HEK293 (cell line): Measurements from ENCODE around the gene CFAP119.

Source experiments
- HOXD13 ChIP-seq: sonication (generic); formaldehyde crosslinking; IDR thresholded peaks from 2 replicates; pipeline ENCODE4 v1.8.0; 2022; ENCODE audit warnings: missing genetic modification reagents, borderline replicate concordance
- KLF10 ChIP-seq: fragments of 450-650 bp; IDR thresholded peaks from 2 replicates; pipeline ENCODE4 v1.5.1; 2018; ENCODE audit warnings: missing biosample characterization, mild to moderate bottlenecking, missing genetic modification characterization
- KLF16 ChIP-seq: fragments of 450-650 bp; formaldehyde crosslinking; IDR thresholded peaks from 2 replicates; pipeline ENCODE4 v1.5.1; 2017; ENCODE audit warnings: missing biosample characterization, missing genetic modification characterization
- MYNN ChIP-seq: fragments of 450-650 bp; formaldehyde crosslinking; IDR thresholded peaks from 2 replicates; pipeline ENCODE4 v1.5.1; 2016; ENCODE audit warnings: missing biosample characterization, missing genetic modification characterization, borderline replicate concordance
- PATZ1 ChIP-seq: fragments of 450-650 bp; formaldehyde crosslinking; IDR thresholded peaks from 2 replicates; pipeline ENCODE4 v1.5.1; 2016; ENCODE audit warnings: missing biosample characterization, missing genetic modification characterization
- PRDM10 ChIP-seq: fragments of 450-650 bp; formaldehyde crosslinking; IDR thresholded peaks from 2 replicates; pipeline ENCODE4 v1.5.1; 2016; ENCODE audit warnings: missing biosample characterization, missing genetic modification characterization
- SALL2 ChIP-seq: fragments of 450-650 bp; formaldehyde crosslinking; IDR thresholded peaks from 2 replicates; pipeline ENCODE4 v1.5.0; 2017; ENCODE audit warnings: missing biosample characterization, mild to moderate bottlenecking, missing genetic modification characterization, borderline replicate concordance
- SP2 ChIP-seq: fragments of 450-650 bp; formaldehyde crosslinking; IDR thresholded peaks from 2 replicates; pipeline ENCODE4 v1.5.1; 2016; ENCODE audit warnings: missing biosample characterization, missing genetic modification characterization
- TRIM28 ChIP-seq: IDR thresholded peaks from 2 replicates; pipeline ENCODE4 v1.6.1; 2011; ENCODE audit warnings: low read length, control low read depth, borderline replicate concordance
- WT1 ChIP-seq: fragments of 450-650 bp; formaldehyde crosslinking; IDR thresholded peaks from 2 replicates; pipeline ENCODE4 v1.5.1; 2016; ENCODE audit warnings: missing biosample characterization, missing genetic modification characterization
- ZBTB17 ChIP-seq: fragments of 450-650 bp; formaldehyde crosslinking; IDR thresholded peaks from 2 replicates; pipeline ENCODE4 v1.5.1; 2016; ENCODE audit warnings: missing biosample characterization, missing genetic modification characterization
- ZBTB21 ChIP-seq: fragments of 450-650 bp; formaldehyde crosslinking; IDR thresholded peaks from 2 replicates; pipeline ENCODE4 v1.5.1; 2017; ENCODE audit warnings: missing biosample characterization, missing genetic modification characterization
- ZBTB7A ChIP-seq: fragments of 450-650 bp; formaldehyde crosslinking; IDR thresholded peaks from 2 replicates; pipeline ENCODE4 v1.5.1; 2016; ENCODE audit warnings: low read depth, missing biosample characterization, missing genetic modification characterization
- ZBTB8A ChIP-seq: fragments of 450-650 bp; formaldehyde crosslinking; IDR thresholded peaks from 2 replicates; pipeline ENCODE4 v1.5.1; 2016; ENCODE audit warnings: missing biosample characterization, missing genetic modification characterization
- ZNF148 ChIP-seq: fragments of 450-650 bp; formaldehyde crosslinking; IDR thresholded peaks from 2 replicates; pipeline ENCODE4 v1.5.0; 2017; ENCODE audit warnings: missing biosample characterization, missing genetic modification characterization, borderline replicate concordance
- ZNF175 ChIP-seq: fragments of 450-650 bp; formaldehyde crosslinking; IDR thresholded peaks from 2 replicates; pipeline ENCODE4 v1.5.1; 2016; ENCODE audit warnings: missing biosample characterization, missing genetic modification characterization
- ZNF211 ChIP-seq: fragments of 450-650 bp; formaldehyde crosslinking; IDR thresholded peaks from 2 replicates; pipeline ENCODE4 v1.5.1; 2016; ENCODE audit warnings: low read depth, missing biosample characterization, missing genetic modification characterization
- ZNF248 ChIP-seq: fragments of 450-650 bp; formaldehyde crosslinking; IDR thresholded peaks from 2 replicates; pipeline ENCODE4 v1.5.1; 2017; ENCODE audit warnings: missing biosample characterization, missing genetic modification characterization
- ZNF394 ChIP-seq: fragments of 450-650 bp; formaldehyde crosslinking; IDR thresholded peaks from 2 replicates; pipeline ENCODE4 v1.5.1; 2016; ENCODE audit warnings: missing biosample characterization, missing genetic modification characterization, mild to moderate bottlenecking, moderate library complexity, borderline replicate concordance
- ZNF501 ChIP-seq: fragments of 450-650 bp; formaldehyde crosslinking; IDR thresholded peaks from 2 replicates; pipeline ENCODE4 v1.5.1; 2016; ENCODE audit warnings: missing biosample characterization, missing genetic modification characterization
- ZNF629 ChIP-seq: fragments of 450-650 bp; formaldehyde crosslinking; IDR thresholded peaks from 2 replicates; pipeline ENCODE4 v1.5.1; 2017; ENCODE audit warnings: missing biosample characterization, missing genetic modification characterization
- ZNF692 ChIP-seq: fragments of 450-650 bp; formaldehyde crosslinking; IDR thresholded peaks from 2 replicates; pipeline ENCODE4 v1.5.1; 2016; ENCODE audit warnings: missing biosample characterization, missing genetic modification characterization
- ZNF701 ChIP-seq: fragments of 450-650 bp; formaldehyde crosslinking; IDR thresholded peaks from 2 replicates; pipeline ENCODE4 v1.5.1; 2016; ENCODE audit warnings: missing biosample characterization, missing genetic modification characterization
- ZNF747 ChIP-seq: fragments of 450-650 bp; formaldehyde crosslinking; IDR thresholded peaks from 2 replicates; pipeline ENCODE4 v1.5.1; 2016; ENCODE audit warnings: missing biosample characterization, missing genetic modification characterization
- ZNF792 ChIP-seq: fragments of 450-650 bp; formaldehyde crosslinking; IDR thresholded peaks from 2 replicates; pipeline ENCODE4 v1.5.1; 2016; ENCODE audit warnings: missing biosample characterization, missing genetic modification characterization
- ZNF843 ChIP-seq: fragments of 450-650 bp; formaldehyde crosslinking; IDR thresholded peaks from 2 replicates; pipeline ENCODE4 v1.5.1; 2016; ENCODE audit warnings: missing biosample characterization, missing genetic modification characterization
- TF ChIP-seq, protein P1 (sequence below): fragments of 450-650 bp; formaldehyde crosslinking; IDR thresholded peaks from 2 replicates; pipeline ENCODE4 v1.5.1; 2016; ENCODE audit warnings: missing biosample characterization, missing genetic modification characterization
- TF ChIP-seq, protein P2 (sequence below): fragments of 450-650 bp; formaldehyde crosslinking; optimal IDR thresholded peaks from 2 replicates; pipeline ENCODE3; 2016; ENCODE audit warnings: missing biosample characterization, mild to moderate bottlenecking, missing genetic modification characterization

Gene CFAP119

GRCh38 chr16:30747799-30748633 lies 13.8 kb downstream of the CFAP119 start, which contains the start of gene PHKG2 (continued):
- TF ChIP-seq, protein P1, sequence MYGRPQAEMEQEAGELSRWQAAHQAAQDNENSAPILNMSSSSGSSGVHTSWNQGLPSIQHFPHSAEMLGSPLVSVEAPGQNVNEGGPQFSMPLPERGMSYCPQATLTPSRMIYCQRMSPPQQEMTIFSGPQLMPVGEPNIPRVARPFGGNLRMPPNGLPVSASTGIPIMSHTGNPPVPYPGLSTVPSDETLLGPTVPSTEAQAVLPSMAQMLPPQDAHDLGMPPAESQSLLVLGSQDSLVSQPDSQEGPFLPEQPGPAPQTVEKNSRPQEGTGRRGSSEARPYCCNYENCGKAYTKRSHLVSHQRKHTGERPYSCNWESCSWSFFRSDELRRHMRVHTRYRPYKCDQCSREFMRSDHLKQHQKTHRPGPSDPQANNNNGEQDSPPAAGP (tag by site-specific recombination), result no peak; the same call in 1 of the 2 replicates
- TF ChIP-seq ZNF501 (tag by site-specific recombination), result no peak; the same call in 1 of the 2 replicates
- peak; percentile 43; the same call in 1 of the 2 replicates for TF ChIP-seq ZNF394 (tag by site-specific recombination)
- TF ChIP-seq TRIM28, result peak; percentile 31; the same call in 1 of the 2 replicates
- TF ChIP-seq HOXD13 (CRISPR knock-in tag), result no peak
- no peak for TF ChIP-seq ZNF248 (tag by site-specific recombination)
- TF ChIP-seq SP2 (tag by site-specific recombination), result peak; percentile 100
- peak; percentile 97 for TF ChIP-seq ZBTB8A (tag by site-specific recombination)
- TF ChIP-seq KLF10 (tag by site-specific recombination), result peak; percentile 94
- no peak for TF ChIP-seq ZBTB21
- TF ChIP-seq ZNF692 (tag by site-specific recombination), result peak; percentile 82; the same call in 1 of the 2 replicates
- TF ChIP-seq WT1 (tag by site-specific recombination), result no peak
- TF ChIP-seq ZNF148 (tag by site-specific recombination), result no peak
- peak; percentile 99 for TF ChIP-seq ZBTB17 (tag by site-specific recombination)
- no peak for TF ChIP-seq ZNF175 (tag by site-specific recombination)
- TF ChIP-seq KLF16 (tag by site-specific recombination), result peak; percentile 81
- peak; percentile 94 for TF ChIP-seq PRDM10 (tag by site-specific recombination)
- TF ChIP-seq ZNF629 (tag by site-specific recombination), result peak; percentile 74; the same call in 1 of the 2 replicates
- TF ChIP-seq ZNF747 (tag by site-specific recombination), result no peak
- TF ChIP-seq, protein P2, sequence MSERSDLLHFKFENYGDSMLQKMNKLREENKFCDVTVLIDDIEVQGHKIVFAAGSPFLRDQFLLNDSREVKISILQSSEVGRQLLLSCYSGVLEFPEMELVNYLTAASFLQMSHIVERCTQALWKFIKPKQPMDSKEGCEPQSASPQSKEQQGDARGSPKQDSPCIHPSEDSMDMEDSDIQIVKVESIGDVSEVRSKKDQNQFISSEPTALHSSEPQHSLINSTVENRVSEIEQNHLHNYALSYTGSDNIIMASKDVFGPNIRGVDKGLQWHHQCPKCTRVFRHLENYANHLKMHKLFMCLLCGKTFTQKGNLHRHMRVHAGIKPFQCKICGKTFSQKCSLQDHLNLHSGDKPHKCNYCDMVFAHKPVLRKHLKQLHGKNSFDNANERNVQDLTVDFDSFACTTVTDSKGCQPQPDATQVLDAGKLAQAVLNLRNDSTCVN (tag by site-specific recombination), result peak; percentile 44
- TF ChIP-seq ZNF701 (tag by site-specific recombination), result no peak
- TF ChIP-seq PATZ1, result peak; percentile 78
- TF ChIP-seq ZNF843, result peak; percentile 47; the same call in 1 of the 2 replicates
- TF ChIP-seq SALL2 (tag by site-specific recombination), result no peak
- peak; percentile 63; the same call in 1 of the 2 replicates for TF ChIP-seq ZBTB7A (tag by site-specific recombination)
- TF ChIP-seq MYNN (tag by site-specific recombination), result no peak
- TF ChIP-seq ZNF211, result no peak
- peak; percentile 74; the same call in 1 of the 2 replicates for TF ChIP-seq ZNF792 (tag by site-specific recombination)
